MM.1S (cell line): ENCODE data around the gene CTU2.

Experiments used
- DNase-seq: peaks from one replicate; pipeline ENCODE4 v3.0.0-alpha.2; 2015
- H2AFZ ChIP-seq: fragments of 300-600 bp; sonication (generic); 2 replicates; pipeline ENCODE4 v1.6.0; 2016; ENCODE audit warnings: antibody characterized with exemption, low read length
- H3F3A ChIP-seq: fragments of 300-600 bp; sonication (generic); 2 replicates; pipeline ENCODE4 v1.6.1; 2016; ENCODE audit warnings: mild to moderate bottlenecking, antibody characterized with exemption, low read length, moderate library complexity, mixed read lengths; ENCODE audit not compliant: insufficient read depth
- H3K27ac ChIP-seq: fragments of 300-600 bp; sonication (generic); 2 replicates; pipeline ENCODE4 v1.5.1; 2016; ENCODE audit warnings: mild to moderate bottlenecking, low read length
- H3K27me3 ChIP-seq: fragments of 300-600 bp; sonication (generic); replicated peaks from 2 replicates; pipeline ENCODE4 v1.6.0; 2016; ENCODE audit warnings: low read length; ENCODE audit not compliant: insufficient read depth
- H3K36me3 ChIP-seq: fragments of 300-600 bp; sonication (generic); replicated peaks from 2 replicates; pipeline ENCODE4 v1.6.1; 2016; ENCODE audit warnings: mild to moderate bottlenecking, low read length, mixed read lengths; ENCODE audit not compliant: insufficient read depth
- H3K4me1 ChIP-seq: fragments of 300-600 bp; sonication (generic); 2 replicates; pipeline ENCODE4 v1.6.1; 2016; ENCODE audit warnings: low read length, mixed read lengths
- H3K4me2 ChIP-seq: fragments of 300-600 bp; sonication (generic); 2 replicates; pipeline ENCODE4 v1.6.0; 2016; ENCODE audit warnings: low read depth, low read length
- H3K4me3 ChIP-seq: fragments of 300-600 bp; sonication (generic); 2 replicates; pipeline ENCODE4 v1.5.1; 2016; ENCODE audit warnings: low read length, mixed read lengths
- H3K79me2 ChIP-seq: fragments of 300-600 bp; sonication (generic); 2 replicates; pipeline ENCODE4 v1.6.1; 2016; ENCODE audit warnings: mixed run types, low read length, mixed read lengths
- H3K9ac ChIP-seq: fragments of 300-600 bp; sonication (generic); 2 replicates; pipeline ENCODE4 v1.6.1; 2016; ENCODE audit warnings: low read length, mixed read lengths
- H3K9me2 ChIP-seq: fragments of 300-600 bp; sonication (generic); replicated peaks from 2 replicates; pipeline ENCODE4 v1.6.1; 2016; ENCODE audit warnings: mild to moderate bottlenecking, low read length, mixed read lengths; ENCODE audit not compliant: insufficient read depth
- H3K9me3 ChIP-seq: fragments of 300-600 bp; sonication (generic); replicated peaks from 2 replicates; pipeline ENCODE4 v1.6.1; 2016; ENCODE audit warnings: mild to moderate bottlenecking, low read length, mixed read lengths; ENCODE audit not compliant: insufficient read depth
- H4K20me1 ChIP-seq: fragments of 300-600 bp; sonication (generic); 2 replicates; pipeline ENCODE4 v1.6.1; 2016; ENCODE audit warnings: mild to moderate bottlenecking, low read length, moderate library complexity, mixed read lengths; ENCODE audit not compliant: insufficient read depth
- EZH2 ChIP-seq: fragments of 300-600 bp; sonication (generic); optimal IDR thresholded peaks from 2 replicates; pipeline ENCODE3; 2017; ENCODE audit warnings: low read depth, mild to moderate bottlenecking, antibody characterized with exemption, low read length, mixed read lengths
- EZH2phosphoT487 ChIP-seq: fragments of 300-600 bp; sonication (generic); IDR thresholded peaks from 2 replicates; pipeline ENCODE4 v1.6.1; 2018; ENCODE audit warnings: antibody characterized with exemption, low read length
- TF ChIP-seq, protein P1 (sequence below): fragments of 300-600 bp; sonication (generic); IDR thresholded peaks from 2 replicates; pipeline ENCODE4 v1.5.1; 2016; ENCODE audit warnings: antibody characterized with exemption, low read length, mixed read lengths

Gene CTU2

DNA sequence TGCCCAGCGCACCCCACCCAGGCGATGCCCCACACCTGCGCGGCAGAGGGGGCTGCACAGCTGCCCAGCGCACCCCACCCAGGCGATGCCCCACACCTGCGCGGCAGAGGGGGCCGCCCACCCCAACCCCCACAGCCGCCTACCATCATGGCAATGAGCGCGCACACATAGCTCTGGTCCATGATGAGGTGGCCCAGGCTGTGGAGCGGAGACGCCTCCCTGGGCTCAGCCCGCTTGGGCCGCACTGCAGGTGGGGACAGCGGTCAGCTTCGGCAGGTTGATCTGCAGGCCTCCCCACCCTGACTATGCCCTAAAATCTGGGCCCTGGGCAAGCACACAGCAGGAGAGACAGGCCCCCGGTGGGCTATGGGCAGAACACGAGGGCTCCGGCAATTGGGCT, 30.2 kb downstream of the CTU2 start:
- H3K79me2 ChIP-seq, result no peaks in the 10 kb centered on the region
- H3K4me3 ChIP-seq, result no peak overlapping the region
- no peak for DNase-seq
- no peaks in the 10 kb centered on the region for H4K20me1 ChIP-seq
- no peaks in the 10 kb centered on the region for H3K4me1 ChIP-seq
- no peaks in the 10 kb centered on the region for H3K9me3 ChIP-seq
- H3K4me2 ChIP-seq, result no peak overlapping the region
- H2AFZ ChIP-seq, result no peak overlapping the region
- no peaks in the 10 kb centered on the region for H3K9me2 ChIP-seq
- no peak for TF ChIP-seq EZH2phosphoT487
- TF ChIP-seq EZH2, result no peak
- TF ChIP-seq, protein P1, sequence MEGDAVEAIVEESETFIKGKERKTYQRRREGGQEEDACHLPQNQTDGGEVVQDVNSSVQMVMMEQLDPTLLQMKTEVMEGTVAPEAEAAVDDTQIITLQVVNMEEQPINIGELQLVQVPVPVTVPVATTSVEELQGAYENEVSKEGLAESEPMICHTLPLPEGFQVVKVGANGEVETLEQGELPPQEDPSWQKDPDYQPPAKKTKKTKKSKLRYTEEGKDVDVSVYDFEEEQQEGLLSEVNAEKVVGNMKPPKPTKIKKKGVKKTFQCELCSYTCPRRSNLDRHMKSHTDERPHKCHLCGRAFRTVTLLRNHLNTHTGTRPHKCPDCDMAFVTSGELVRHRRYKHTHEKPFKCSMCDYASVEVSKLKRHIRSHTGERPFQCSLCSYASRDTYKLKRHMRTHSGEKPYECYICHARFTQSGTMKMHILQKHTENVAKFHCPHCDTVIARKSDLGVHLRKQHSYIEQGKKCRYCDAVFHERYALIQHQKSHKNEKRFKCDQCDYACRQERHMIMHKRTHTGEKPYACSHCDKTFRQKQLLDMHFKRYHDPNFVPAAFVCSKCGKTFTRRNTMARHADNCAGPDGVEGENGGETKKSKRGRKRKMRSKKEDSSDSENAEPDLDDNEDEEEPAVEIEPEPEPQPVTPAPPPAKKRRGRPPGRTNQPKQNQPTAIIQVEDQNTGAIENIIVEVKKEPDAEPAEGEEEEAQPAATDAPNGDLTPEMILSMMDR, result no peak
- no peak overlapping the region for H3K9ac ChIP-seq
- H3K36me3 ChIP-seq, result no peaks in the 10 kb centered on the region
- H3K27ac ChIP-seq, result no peak overlapping the region
- no peaks in the 10 kb centered on the region for H3K27me3 ChIP-seq
- H3F3A ChIP-seq, result no peaks in the 10 kb centered on the region

DNA sequence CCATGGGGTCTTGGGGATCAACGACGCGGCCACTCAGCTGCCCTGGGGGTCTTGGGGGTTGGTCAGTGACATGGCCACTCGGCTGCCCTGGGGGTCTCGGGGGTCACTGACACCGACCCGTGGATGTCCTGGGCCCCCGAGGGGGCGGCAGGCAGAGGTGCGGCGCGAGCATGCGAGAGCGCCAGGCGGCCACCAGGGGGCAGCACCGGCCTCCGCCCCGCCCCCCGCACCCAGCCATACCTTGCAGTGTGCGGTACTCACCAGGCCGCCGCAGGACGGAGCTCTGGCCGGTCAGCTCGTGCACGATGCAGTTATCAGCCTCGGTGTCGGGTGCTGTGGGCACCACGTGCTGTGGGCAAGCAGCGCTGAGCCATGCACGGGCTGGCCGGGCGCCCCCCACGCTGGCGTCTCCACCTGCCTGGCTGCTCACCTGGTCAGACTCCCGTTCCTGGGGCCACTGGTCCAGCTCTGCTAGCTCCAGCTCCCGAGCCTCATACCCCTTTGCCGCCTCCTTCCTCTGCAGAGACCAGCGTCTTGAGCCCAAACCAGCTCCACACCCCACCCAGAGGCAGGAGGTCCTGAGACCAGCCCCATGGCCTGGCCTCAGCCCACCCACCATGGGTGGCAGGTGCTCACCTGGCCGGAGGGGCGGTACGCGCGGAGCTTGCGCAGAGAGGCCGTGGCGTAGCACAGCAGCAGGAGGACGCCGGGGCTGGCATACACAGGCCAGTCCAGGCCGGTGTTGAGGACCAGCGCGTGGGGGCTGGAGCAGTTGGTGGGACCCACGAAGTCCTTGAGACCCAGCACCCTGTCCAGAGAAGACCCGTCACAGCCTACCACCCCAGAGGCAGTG, 31.2 kb downstream of the CTU2 start:
- H3K36me3 ChIP-seq, result no peaks in the 10 kb centered on the region
- peak; percentile 64 for DNase-seq
- no peaks in the 10 kb centered on the region for H3F3A ChIP-seq
- no peaks in the 10 kb centered on the region for H3K9me2 ChIP-seq
- H4K20me1 ChIP-seq, result no peaks in the 10 kb centered on the region
- no peak for TF ChIP-seq EZH2phosphoT487
- no peak for TF ChIP-seq EZH2
- TF ChIP-seq, protein P1, result peak; percentile 76
- H3K9me3 ChIP-seq, result no peaks in the 10 kb centered on the region
- no peaks in the 10 kb centered on the region for H3K4me1 ChIP-seq
- H3K27ac ChIP-seq, result no peak overlapping the region
- no peak overlapping the region for H3K4me3 ChIP-seq
- no peaks in the 10 kb centered on the region; the same call in 1 of the 2 replicates for H3K79me2 ChIP-seq
- H2AFZ ChIP-seq, result no peak overlapping the region
- H3K27me3 ChIP-seq, result no peaks in the 10 kb centered on the region
- no peak overlapping the region for H3K4me2 ChIP-seq
- H3K9ac ChIP-seq, result no peak overlapping the region

DNA sequence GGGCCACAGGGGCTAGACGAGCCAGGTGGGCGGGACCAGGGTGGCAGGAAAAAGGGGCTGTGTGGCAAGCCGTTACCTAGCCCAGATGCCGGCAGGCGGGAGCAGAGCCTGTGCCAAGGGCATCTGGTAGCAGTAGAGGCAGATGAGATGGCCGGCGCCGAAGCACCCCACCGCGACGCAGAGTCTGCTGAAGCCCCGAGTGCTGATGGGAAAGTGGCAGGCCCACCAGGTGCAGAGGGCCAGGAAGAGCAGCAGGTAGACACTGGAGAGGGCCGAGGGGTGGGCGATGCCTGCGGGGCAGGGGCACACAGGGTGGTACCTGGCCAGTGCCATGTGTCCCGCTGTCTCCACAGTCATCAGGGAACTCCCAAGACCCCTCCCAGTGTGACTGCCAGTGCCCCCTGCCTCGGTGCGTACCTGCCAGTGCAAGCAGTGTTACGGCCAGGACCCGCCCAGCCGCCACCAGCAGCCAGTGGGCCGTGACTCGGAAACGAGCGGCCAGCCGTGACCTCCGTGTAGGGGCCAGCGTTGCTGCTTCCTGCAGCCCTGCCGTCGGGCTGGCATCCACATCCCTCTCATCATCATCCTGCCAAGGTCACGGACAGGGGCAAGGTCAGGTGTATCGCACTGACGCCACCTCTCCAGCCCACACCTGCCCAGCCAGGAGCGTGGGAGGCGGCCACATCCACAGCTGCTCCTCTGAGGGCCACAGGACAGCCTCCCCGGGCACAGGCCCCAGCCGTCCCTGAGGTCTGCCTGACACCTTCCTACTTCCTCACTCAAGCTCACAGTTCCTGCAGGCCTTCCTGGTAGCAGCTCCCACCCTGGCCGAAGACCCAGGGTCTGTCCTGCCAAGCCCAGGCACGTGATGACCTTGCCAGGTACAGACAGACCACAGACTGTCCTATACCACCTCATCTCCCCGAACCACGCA, 32.1 kb downstream of the CTU2 start:
- no peaks in the 10 kb centered on the region for H3K9me2 ChIP-seq
- no peaks in the 10 kb centered on the region for H3K4me1 ChIP-seq
- DNase-seq, result no peak
- H3K36me3 ChIP-seq, result no peaks in the 10 kb centered on the region
- H3K4me3 ChIP-seq, result no peak overlapping the region
- H2AFZ ChIP-seq, result no peak overlapping the region
- H3K27ac ChIP-seq, result no peak overlapping the region
- H3K9me3 ChIP-seq, result no peaks in the 10 kb centered on the region
- H4K20me1 ChIP-seq, result 0 out of 2 replicates have a peak, but pooled peaks cover under 1% of the 10 kb centered on the region
- H3K27me3 ChIP-seq, result no peaks in the 10 kb centered on the region
- no peaks in the 10 kb centered on the region for H3F3A ChIP-seq
- no peak overlapping the region for H3K9ac ChIP-seq
- no peak for TF ChIP-seq EZH2
- TF ChIP-seq, protein P1, result no peak
- TF ChIP-seq EZH2phosphoT487, result no peak
- H3K4me2 ChIP-seq, result no peak overlapping the region
- H3K79me2 ChIP-seq, result peaks cover 4% of the 10 kb centered on the region; the same call in 1 of the 2 replicates
